ENCODE data around the gene CMIP.

Gene CMIP

DNA sequence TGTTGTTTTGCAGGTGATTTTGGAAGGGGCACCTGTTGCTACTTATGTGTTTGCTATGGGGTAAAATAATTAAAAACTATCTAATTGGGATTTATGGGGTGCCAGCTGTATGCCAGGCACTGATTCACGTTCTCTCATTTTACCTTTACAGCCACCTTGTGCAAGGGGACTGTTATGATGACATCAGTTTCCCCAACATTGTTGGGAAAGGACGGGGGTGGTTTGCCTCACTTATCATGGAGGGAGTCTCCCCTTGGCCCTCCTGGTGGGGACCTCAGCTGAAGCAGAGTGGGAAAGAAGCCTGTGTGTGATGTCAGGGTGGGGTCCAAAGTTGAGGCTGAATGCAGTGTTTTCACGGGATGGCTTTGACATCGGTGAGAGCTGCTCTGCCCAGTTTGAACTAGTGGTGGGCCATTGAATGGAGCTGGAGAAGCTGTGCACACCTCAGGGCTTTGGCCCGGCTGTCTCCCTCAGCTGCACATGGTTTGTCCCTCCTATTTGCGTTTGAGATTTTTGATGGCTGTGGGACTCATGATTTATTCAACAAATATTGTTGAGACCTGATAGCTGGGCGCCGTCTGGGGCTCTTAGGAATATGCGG is 36.1 kb downstream of the CMIP start:
- no peak for TF ChIP-seq GATA2 (IDR thresholded peaks at IDR 0.05; ENCODE audit: low read depth, low read length)
- TF ChIP-seq GATA3 (IDR thresholded peaks at IDR 0.05; ENCODE audit: low read depth, low read length), result no peak

DNA sequence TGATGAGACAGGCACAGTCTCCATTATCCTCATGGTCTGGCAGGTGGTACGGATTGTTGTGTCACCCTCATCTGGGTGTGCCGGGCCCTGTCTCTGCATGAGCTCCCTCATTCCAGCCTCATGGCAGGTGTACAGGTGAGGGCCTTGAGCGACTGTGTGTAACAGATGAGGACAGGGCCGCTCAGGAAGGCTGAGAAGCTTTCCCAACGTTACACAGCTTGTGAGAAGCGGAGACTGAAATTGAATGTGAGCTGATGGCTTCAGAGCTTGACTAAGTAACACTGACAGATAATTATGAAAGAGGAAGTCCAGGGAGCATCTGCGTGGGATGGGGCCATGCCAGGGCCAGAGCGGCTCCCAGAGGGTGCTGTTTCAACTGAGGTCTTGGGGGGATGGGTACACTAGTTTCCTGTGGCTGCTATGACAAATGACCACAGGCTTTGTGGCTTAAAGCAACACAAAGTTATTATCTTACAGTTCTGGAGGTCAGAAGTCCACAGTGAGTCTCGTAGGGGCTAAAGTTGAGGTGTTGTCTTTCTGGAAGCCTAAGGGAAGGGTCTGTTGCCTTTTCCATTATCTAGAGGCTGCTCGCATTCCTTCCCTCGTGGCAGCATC is 36.7 kb downstream of the CMIP start:
- TF ChIP-seq GATA2 (IDR thresholded peaks at IDR 0.05; ENCODE audit: low read depth, low read length) (no peak), GATA3 (IDR thresholded peaks at IDR 0.05; ENCODE audit: low read depth, low read length) (no peak)

- no peak for TF ChIP-seq GATA2 (IDR thresholded peaks at IDR 0.05; ENCODE audit: low read depth, low read length)
- TF ChIP-seq GATA3 (IDR thresholded peaks at IDR 0.05; ENCODE audit: low read depth, low read length), result no peak
These were observed 37.9 kb downstream of the CMIP start for GRCh38 chr16:81482329-81483063.

DNA sequence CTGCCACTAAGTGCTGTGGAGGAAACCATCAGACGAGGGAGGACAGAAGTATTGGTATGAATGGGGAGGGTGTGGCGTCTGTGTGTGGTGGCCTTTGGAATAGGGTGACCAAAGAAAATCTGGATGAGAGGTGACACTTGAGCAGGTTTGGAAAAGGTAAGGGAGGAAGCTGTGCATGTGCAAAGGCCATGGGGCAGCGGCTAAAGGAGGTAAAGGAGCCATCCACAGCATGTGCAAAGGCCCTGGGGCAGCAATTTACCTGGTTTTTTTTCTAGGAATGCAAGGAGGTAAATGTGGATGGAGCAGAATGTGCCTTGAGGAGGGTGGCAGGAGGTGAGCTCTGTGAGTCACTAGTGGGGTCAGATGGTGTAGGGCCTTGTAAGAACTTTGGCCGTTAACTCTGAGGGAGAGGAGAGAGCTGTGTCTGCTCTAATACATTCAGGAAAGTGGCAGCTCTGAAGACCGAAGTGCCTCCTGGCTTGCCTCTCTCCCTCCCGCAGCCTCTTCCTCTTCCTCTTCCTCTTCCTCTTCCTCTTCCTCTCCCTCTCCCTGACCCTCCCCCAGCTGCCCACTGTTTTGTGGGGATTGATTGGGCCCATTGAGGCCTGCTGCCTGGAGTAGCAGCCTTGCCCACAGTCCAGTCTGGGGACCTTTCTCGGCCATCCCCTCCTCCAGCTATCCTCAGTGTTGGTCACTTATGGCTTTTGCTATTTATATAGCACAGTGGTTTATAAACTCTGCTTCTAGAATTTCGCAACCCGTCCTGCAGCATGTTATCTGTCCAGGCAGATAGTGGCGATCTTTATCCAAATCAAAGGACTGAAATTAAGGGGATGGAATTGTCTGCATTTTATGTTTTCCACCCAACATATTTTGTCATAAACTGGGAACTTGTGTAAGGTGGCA is 38.7 kb downstream of the CMIP start:
- no peak for TF ChIP-seq GATA3 (IDR thresholded peaks at IDR 0.05; ENCODE audit: low read depth, low read length)
- TF ChIP-seq GATA2 (IDR thresholded peaks at IDR 0.05; ENCODE audit: low read depth, low read length), result no peak

- TF ChIP-seq GATA3 (IDR thresholded peaks at IDR 0.05; ENCODE audit: low read depth, low read length) (no peak), GATA2 (IDR thresholded peaks at IDR 0.05; ENCODE audit: low read depth, low read length) (no peak)
These were observed 39.5 kb downstream of the CMIP start for GRCh38 chr16:81483970-81484595.

DNA sequence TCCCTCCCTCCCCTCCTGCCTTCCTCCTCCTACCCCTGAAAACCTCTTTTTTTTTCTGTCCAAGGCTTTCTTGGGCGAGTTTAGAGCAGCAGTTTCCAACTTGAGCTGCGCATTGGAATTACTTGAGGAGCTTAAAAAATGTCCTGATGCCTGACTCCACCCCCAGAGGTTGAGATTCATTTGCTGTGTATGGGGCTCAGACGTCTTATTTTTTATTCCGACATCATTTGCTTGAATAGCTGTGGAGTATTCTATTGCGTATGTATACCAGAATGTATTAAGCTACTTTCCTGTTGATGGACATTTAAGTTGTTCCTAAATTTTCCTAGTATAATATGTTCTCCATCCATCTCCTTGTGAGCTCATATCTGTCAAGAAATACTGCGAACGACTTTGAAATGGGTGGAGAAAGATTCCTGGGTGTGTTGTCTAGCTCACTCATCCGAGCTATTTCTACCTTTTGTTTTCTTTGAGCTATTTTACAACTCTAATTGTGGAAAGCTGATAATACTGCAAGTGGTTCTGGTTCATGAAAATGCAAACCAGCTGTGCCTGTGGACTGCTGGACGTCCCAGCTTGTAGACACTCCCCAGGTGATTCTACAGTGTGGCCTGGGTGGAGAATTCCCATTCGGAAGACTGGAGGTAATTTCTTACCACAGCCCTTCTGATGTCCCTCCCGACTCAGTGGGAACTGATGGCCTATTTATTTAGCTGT is 40.5 kb downstream of the CMIP start:
- TF ChIP-seq GATA3 (IDR thresholded peaks at IDR 0.05; ENCODE audit: low read depth, low read length) (no peak), GATA2 (IDR thresholded peaks at IDR 0.05; ENCODE audit: low read depth, low read length) (peak; percentile 33; the same call in 1 of the 2 replicates)

GRCh38 chr16:81485824-81486539 is 41.4 kb downstream of the CMIP start:
- TF ChIP-seq GATA3 (IDR thresholded peaks at IDR 0.05; ENCODE audit: low read depth, low read length) (no peak), GATA2 (IDR thresholded peaks at IDR 0.05; ENCODE audit: low read depth, low read length) (no peak)

- TF ChIP-seq GATA3 (IDR thresholded peaks at IDR 0.05; ENCODE audit: low read depth, low read length) (no peak), GATA2 (IDR thresholded peaks at IDR 0.05; ENCODE audit: low read depth, low read length) (no peak)
These were observed 42.0 kb downstream of the CMIP start for GRCh38 chr16:81486540-81487061.

- no peak for TF ChIP-seq GATA3 (IDR thresholded peaks at IDR 0.05; ENCODE audit: low read depth, low read length)
- TF ChIP-seq GATA2 (IDR thresholded peaks at IDR 0.05; ENCODE audit: low read depth, low read length), result no peak
These were observed 42.7 kb downstream of the CMIP start for GRCh38 chr16:81487301-81487720.

GRCh38 chr16:81488687-81489411 is 44.2 kb downstream of the CMIP start:
- TF ChIP-seq GATA2 (IDR thresholded peaks at IDR 0.05; ENCODE audit: low read depth, low read length) (no peak), GATA3 (IDR thresholded peaks at IDR 0.05; ENCODE audit: low read depth, low read length) (no peak)

GRCh38 chr16:81489547-81490267 is 45.1 kb downstream of the CMIP start:
- TF ChIP-seq GATA3 (IDR thresholded peaks at IDR 0.05; ENCODE audit: low read depth, low read length) (no peak), GATA2 (IDR thresholded peaks at IDR 0.05; ENCODE audit: low read depth, low read length) (no peak)

Data from SH-SY5Y (cell line).